MM.1S (cell line): ENCODE results near the gene TET3.

ENCODE experiments used
- CTCF ChIP-seq: fragments of 300-600 bp; sonication (generic); IDR thresholded peaks from 2 replicates; pipeline ENCODE4 v1.5.1; 2016; ENCODE audit warnings: antibody characterized with exemption, low read length, mixed read lengths
- EZH2 ChIP-seq: fragments of 300-600 bp; sonication (generic); optimal IDR thresholded peaks from 2 replicates; pipeline ENCODE3; 2017; ENCODE audit warnings: low read depth, mild to moderate bottlenecking, antibody characterized with exemption, low read length, mixed read lengths

DNA sequence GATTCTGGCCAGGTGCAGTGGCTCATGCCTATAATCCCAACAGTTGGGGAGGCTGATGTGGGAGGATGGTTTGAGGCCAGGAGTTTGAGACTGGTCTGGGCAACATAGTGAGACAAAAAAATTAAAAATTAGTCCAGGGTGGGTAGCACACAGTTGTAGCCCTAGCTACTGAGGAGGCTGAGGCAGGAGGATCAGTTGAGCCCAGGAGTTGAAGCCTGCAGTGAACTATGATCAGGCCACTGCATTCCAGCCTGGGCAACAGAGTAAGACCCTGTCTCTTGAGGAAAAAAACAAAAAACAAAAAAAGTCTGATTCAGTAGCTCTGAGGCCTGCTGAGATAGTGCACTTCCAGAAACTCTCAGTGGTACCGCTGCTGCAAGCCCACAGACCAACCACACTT is 7.9 kb upstream of the TET3 start:
- TF ChIP-seq EZH2, result no peak
- TF ChIP-seq CTCF, result no peak
